Neural progenitor cell (in vitro differentiated cells): ENCODE data around the gene KIF26B.

Experiments
- EZH2 ChIP-seq: fragments of 200-600 bp; sonication (generic); IDR thresholded peaks from 2 replicates; pipeline ENCODE4 v1.6.1; 2017; ENCODE audit warnings: antibody characterized with exemption, mild to moderate bottlenecking, moderate library complexity
- TF ChIP-seq, protein P1 (sequence below): fragments of 200-600 bp; sonication (generic); IDR thresholded peaks from 2 replicates; pipeline ENCODE4 v1.5.1; 2017; ENCODE audit warnings: antibody characterized with exemption, mild to moderate bottlenecking

DNA sequence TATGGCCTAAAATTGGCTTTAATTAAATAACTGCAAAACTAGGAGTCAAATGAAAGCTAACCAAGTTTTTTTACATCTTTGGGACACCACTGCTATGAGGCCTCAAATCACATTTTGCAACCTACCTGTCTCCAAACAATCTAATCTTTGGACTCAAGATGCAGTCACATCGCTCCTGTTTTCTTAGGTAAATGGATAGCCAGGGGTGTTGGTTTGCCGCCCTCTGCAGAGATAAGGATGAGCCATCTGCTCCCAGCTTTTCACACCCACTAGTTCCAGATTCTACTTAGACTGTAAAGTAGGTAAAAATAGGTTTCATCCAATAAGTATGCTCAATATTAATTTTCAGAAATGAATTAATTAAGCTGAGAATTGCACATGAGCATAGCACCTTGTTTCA, 456.5 kb downstream of the KIF26B start:
- TF ChIP-seq, protein P1, sequence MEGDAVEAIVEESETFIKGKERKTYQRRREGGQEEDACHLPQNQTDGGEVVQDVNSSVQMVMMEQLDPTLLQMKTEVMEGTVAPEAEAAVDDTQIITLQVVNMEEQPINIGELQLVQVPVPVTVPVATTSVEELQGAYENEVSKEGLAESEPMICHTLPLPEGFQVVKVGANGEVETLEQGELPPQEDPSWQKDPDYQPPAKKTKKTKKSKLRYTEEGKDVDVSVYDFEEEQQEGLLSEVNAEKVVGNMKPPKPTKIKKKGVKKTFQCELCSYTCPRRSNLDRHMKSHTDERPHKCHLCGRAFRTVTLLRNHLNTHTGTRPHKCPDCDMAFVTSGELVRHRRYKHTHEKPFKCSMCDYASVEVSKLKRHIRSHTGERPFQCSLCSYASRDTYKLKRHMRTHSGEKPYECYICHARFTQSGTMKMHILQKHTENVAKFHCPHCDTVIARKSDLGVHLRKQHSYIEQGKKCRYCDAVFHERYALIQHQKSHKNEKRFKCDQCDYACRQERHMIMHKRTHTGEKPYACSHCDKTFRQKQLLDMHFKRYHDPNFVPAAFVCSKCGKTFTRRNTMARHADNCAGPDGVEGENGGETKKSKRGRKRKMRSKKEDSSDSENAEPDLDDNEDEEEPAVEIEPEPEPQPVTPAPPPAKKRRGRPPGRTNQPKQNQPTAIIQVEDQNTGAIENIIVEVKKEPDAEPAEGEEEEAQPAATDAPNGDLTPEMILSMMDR = no peak
- TF ChIP-seq EZH2 = no peak
